OCI-LY7 (cell line): ENCODE measurements around the gene SMIM24.

Experiments used
- EZH2phosphoT487 ChIP-seq: fragments of 200-600 bp; sonication (generic); IDR thresholded peaks from 2 replicates; pipeline ENCODE4 v1.6.1; 2018; ENCODE audit warnings: low read depth, borderline replicate concordance, mild to moderate bottlenecking, mixed run types, antibody characterized with exemption, low read length, moderate library complexity, mixed read lengths
- TF ChIP-seq, protein P1 (sequence below): fragments of 200-600 bp; sonication (generic); conservative IDR thresholded peaks from 2 replicates; pipeline ENCODE4 v1.5.1; 2014; ENCODE audit warnings: mild to moderate bottlenecking, antibody characterized with exemption, low read length, moderate library complexity, mixed read lengths

DNA sequence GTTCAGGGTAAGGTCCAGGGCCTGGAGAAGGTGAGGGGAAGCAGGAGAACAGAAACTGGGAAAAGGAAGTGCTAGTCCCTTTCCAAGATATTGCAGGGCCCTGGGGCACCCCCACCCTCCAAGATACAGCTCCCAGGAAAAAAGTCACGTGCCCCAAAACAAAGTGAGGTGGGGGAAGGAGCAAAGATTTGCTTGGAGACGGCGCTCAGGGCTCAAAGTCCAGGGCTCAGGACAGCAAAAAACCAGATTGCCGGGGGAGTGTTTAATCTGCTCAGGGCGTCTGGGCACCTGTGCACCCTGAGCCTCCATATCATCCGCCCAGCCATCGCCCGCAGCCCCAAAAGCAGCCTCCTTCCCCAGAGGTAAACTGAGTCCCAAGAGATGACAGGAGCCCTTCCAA lies 6.3 kb downstream of the SMIM24 start:
- TF ChIP-seq, protein P1, sequence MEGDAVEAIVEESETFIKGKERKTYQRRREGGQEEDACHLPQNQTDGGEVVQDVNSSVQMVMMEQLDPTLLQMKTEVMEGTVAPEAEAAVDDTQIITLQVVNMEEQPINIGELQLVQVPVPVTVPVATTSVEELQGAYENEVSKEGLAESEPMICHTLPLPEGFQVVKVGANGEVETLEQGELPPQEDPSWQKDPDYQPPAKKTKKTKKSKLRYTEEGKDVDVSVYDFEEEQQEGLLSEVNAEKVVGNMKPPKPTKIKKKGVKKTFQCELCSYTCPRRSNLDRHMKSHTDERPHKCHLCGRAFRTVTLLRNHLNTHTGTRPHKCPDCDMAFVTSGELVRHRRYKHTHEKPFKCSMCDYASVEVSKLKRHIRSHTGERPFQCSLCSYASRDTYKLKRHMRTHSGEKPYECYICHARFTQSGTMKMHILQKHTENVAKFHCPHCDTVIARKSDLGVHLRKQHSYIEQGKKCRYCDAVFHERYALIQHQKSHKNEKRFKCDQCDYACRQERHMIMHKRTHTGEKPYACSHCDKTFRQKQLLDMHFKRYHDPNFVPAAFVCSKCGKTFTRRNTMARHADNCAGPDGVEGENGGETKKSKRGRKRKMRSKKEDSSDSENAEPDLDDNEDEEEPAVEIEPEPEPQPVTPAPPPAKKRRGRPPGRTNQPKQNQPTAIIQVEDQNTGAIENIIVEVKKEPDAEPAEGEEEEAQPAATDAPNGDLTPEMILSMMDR = no peak
- no peak for TF ChIP-seq EZH2phosphoT487
